OCI-LY3 (cell line): ENCODE data around the gene HBA2.

ENCODE experiments used
- CTCF ChIP-seq: fragments of 200-600, 300-600 bp; sonication (generic); IDR thresholded peaks from 2 replicates; pipeline ENCODE4 v1.5.1; 2014; ENCODE audit warnings: antibody characterized with exemption, low read length, low read depth
- EZH2phosphoT487 ChIP-seq: fragments of 200-600 bp; shearing (Covaris generic); IDR thresholded peaks from 2 replicates; pipeline ENCODE4 v1.6.1; 2018; ENCODE audit warnings: antibody characterized with exemption, mixed run types, low read depth

- no peak for TF ChIP-seq CTCF
- TF ChIP-seq EZH2phosphoT487, result no peak
Measured at GRCh38 chr16:143047-143446, 29.6 kb upstream of the HBA2 start.
